Loucy (cell line): ENCODE data around the gene LIM2.

Experiments used
- EZH2phosphoT487 ChIP-seq: fragments of 200-600 bp; IDR thresholded peaks from 2 replicates; pipeline ENCODE4 v1.6.1; 2018; ENCODE audit warnings: antibody characterized with exemption, mild to moderate bottlenecking, moderate library complexity, borderline replicate concordance
- TF ChIP-seq, protein P1 (sequence below): fragments of 200-600 bp; sonication (generic); conservative IDR thresholded peaks from 2 replicates; pipeline ENCODE4 v1.5.1; 2014; ENCODE audit warnings: mild to moderate bottlenecking, antibody characterized with exemption, low read length

DNA sequence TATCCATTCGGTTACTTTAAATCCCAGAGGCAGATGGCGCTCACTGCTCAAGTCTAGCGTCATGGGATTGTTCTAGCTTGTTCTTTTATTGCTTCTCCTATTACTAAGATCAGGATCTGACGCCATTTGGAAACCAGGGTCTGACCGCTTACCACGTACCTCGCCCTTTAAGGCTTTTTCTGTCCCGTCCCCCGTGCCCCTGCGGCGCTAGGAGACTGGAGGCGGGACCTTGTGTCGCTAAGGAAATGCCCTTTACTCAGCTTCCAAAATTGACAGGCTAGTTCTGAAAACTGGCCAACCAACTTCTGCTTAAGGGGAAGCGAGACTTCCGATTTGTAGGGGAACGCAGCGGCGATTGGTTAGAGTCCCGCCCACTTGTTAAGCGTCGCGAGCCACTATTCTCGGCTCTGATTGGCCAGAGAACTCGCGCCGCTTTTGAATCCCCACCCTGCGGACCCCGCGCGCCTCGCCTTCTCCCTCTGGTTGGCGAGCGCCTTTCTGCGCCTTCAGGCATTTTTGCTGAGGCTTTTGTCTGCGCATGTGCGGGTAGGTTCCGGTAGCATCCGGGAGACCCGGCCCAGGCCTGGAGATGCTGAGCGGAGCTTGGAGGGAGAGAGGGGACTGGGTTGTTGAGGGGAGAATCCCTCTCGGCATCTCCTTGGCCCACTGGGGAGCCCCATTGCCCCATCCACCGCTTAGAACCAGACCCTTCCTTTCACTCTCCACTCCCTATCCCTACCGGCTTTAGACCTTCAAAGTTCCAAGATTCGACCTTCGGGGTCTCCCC lies 6.5 kb upstream of the LIM2 start:
- TF ChIP-seq, protein P1, sequence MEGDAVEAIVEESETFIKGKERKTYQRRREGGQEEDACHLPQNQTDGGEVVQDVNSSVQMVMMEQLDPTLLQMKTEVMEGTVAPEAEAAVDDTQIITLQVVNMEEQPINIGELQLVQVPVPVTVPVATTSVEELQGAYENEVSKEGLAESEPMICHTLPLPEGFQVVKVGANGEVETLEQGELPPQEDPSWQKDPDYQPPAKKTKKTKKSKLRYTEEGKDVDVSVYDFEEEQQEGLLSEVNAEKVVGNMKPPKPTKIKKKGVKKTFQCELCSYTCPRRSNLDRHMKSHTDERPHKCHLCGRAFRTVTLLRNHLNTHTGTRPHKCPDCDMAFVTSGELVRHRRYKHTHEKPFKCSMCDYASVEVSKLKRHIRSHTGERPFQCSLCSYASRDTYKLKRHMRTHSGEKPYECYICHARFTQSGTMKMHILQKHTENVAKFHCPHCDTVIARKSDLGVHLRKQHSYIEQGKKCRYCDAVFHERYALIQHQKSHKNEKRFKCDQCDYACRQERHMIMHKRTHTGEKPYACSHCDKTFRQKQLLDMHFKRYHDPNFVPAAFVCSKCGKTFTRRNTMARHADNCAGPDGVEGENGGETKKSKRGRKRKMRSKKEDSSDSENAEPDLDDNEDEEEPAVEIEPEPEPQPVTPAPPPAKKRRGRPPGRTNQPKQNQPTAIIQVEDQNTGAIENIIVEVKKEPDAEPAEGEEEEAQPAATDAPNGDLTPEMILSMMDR, result 0 out of 2 replicates have a peak, but pooled peaks have one; percentile 2
- TF ChIP-seq EZH2phosphoT487, result no peak
